Measurements from ENCODE around the gene PROX1.

Gene PROX1

GRCh38 chr1:214003233-214003632 is 15.5 kb downstream of the PROX1 start:
- Histone ChIP-seq H3K27me3 (ENCODE audit: insufficient read depth, low read length) (no peaks in the 10 kb centered on the region), H3K4me1 (ENCODE audit: insufficient read depth, low read length) (no peaks in the 10 kb centered on the region; the same call in 1 of the 2 replicates), H3K9ac (ENCODE audit: low read depth, low read length) (no peak overlapping the region), H3K4me3 (ENCODE audit: low read length) (no peak overlapping the region), H3K27ac (ENCODE audit: low read length) (no peak overlapping the region), H3K9me3 (ENCODE audit: insufficient read depth, low read depth, low read length) (no peaks in the 10 kb centered on the region), H3K36me3 (ENCODE audit: insufficient read depth, low read depth, low read length) (no peaks in the 10 kb centered on the region)

- no peaks in the 10 kb centered on the region for H3K9me3 ChIP-seq (ENCODE audit: insufficient read depth, low read depth, low read length)
- H3K4me1 ChIP-seq (ENCODE audit: insufficient read depth, low read length), result no peaks in the 10 kb centered on the region; the same call in 1 of the 2 replicates
- no peaks in the 10 kb centered on the region for H3K36me3 ChIP-seq (ENCODE audit: insufficient read depth, low read depth, low read length)
- no peaks in the 10 kb centered on the region for H3K27me3 ChIP-seq (ENCODE audit: insufficient read depth, low read length)
- H3K4me3 ChIP-seq (ENCODE audit: low read length), result no peak overlapping the region
- no peak overlapping the region for H3K9ac ChIP-seq (ENCODE audit: low read depth, low read length)
- no peak overlapping the region for H3K27ac ChIP-seq (ENCODE audit: low read length)
Observed at GRCh38 chr1:214004014-214004413, 16.2 kb downstream of the PROX1 start.

- no peaks in the 10 kb centered on the region; the same call in 1 of the 2 replicates for H3K4me1 ChIP-seq (ENCODE audit: insufficient read depth, low read length)
- H3K27me3 ChIP-seq (ENCODE audit: insufficient read depth, low read length), result no peaks in the 10 kb centered on the region
- H3K4me3 ChIP-seq (ENCODE audit: low read length), result no peak overlapping the region
- no peaks in the 10 kb centered on the region for H3K9me3 ChIP-seq (ENCODE audit: insufficient read depth, low read depth, low read length)
- H3K36me3 ChIP-seq (ENCODE audit: insufficient read depth, low read depth, low read length), result no peaks in the 10 kb centered on the region
- H3K27ac ChIP-seq (ENCODE audit: low read length), result no peak overlapping the region
- no peak overlapping the region for H3K9ac ChIP-seq (ENCODE audit: low read depth, low read length)
Observed at GRCh38 chr1:214004795-214005194, 17.0 kb downstream of the PROX1 start.

GRCh38 chr1:214005708-214006107 is 17.9 kb downstream of the PROX1 start:
- H3K9ac ChIP-seq (ENCODE audit: low read depth, low read length), result no peak overlapping the region
- no peak overlapping the region for H3K4me3 ChIP-seq (ENCODE audit: low read length)
- H3K27ac ChIP-seq (ENCODE audit: low read length), result no peak overlapping the region
- H3K27me3 ChIP-seq (ENCODE audit: insufficient read depth, low read length), result no peaks in the 10 kb centered on the region
- H3K9me3 ChIP-seq (ENCODE audit: insufficient read depth, low read depth, low read length), result no peaks in the 10 kb centered on the region
- no peaks in the 10 kb centered on the region for H3K36me3 ChIP-seq (ENCODE audit: insufficient read depth, low read depth, low read length)
- no peaks in the 10 kb centered on the region; the same call in 1 of the 2 replicates for H3K4me1 ChIP-seq (ENCODE audit: insufficient read depth, low read length)

GRCh38 chr1:214006845-214007244 is 19.1 kb downstream of the PROX1 start:
- H3K9me3 ChIP-seq (ENCODE audit: insufficient read depth, low read depth, low read length), result no peaks in the 10 kb centered on the region
- H3K4me1 ChIP-seq (ENCODE audit: insufficient read depth, low read length), result no peaks in the 10 kb centered on the region; the same call in 1 of the 2 replicates
- no peak overlapping the region for H3K27ac ChIP-seq (ENCODE audit: low read length)
- H3K9ac ChIP-seq (ENCODE audit: low read depth, low read length), result no peak overlapping the region
- H3K4me3 ChIP-seq (ENCODE audit: low read length), result no peak overlapping the region
- H3K27me3 ChIP-seq (ENCODE audit: insufficient read depth, low read length), result no peaks in the 10 kb centered on the region
- H3K36me3 ChIP-seq (ENCODE audit: insufficient read depth, low read depth, low read length), result no peaks in the 10 kb centered on the region

GRCh38 chr1:214008347-214008746 is 20.6 kb downstream of the PROX1 start:
- H3K9ac ChIP-seq (ENCODE audit: low read depth, low read length), result no peak overlapping the region
- H3K36me3 ChIP-seq (ENCODE audit: insufficient read depth, low read depth, low read length), result no peaks in the 10 kb centered on the region
- H3K27me3 ChIP-seq (ENCODE audit: insufficient read depth, low read length), result no peaks in the 10 kb centered on the region
- H3K4me1 ChIP-seq (ENCODE audit: insufficient read depth, low read length), result no peaks in the 10 kb centered on the region
- H3K27ac ChIP-seq (ENCODE audit: low read length), result no peak overlapping the region
- no peaks in the 10 kb centered on the region for H3K9me3 ChIP-seq (ENCODE audit: insufficient read depth, low read depth, low read length)
- no peak overlapping the region for H3K4me3 ChIP-seq (ENCODE audit: low read length)

- no peaks in the 10 kb centered on the region for H3K36me3 ChIP-seq (ENCODE audit: insufficient read depth, low read depth, low read length)
- H3K4me1 ChIP-seq (ENCODE audit: insufficient read depth, low read length), result no peaks in the 10 kb centered on the region
- no peaks in the 10 kb centered on the region for H3K9me3 ChIP-seq (ENCODE audit: insufficient read depth, low read depth, low read length)
- no peak overlapping the region for H3K27ac ChIP-seq (ENCODE audit: low read length)
- H3K9ac ChIP-seq (ENCODE audit: low read depth, low read length), result no peak overlapping the region
- no peaks in the 10 kb centered on the region for H3K27me3 ChIP-seq (ENCODE audit: insufficient read depth, low read length)
- no peak overlapping the region for H3K4me3 ChIP-seq (ENCODE audit: low read length)
Observed at GRCh38 chr1:214008791-214009422, 21.1 kb downstream of the PROX1 start.

GRCh38 chr1:214009423-214010196 is 21.8 kb downstream of the PROX1 start:
- no peak overlapping the region for H3K4me3 ChIP-seq (ENCODE audit: low read length)
- H3K36me3 ChIP-seq (ENCODE audit: insufficient read depth, low read depth, low read length), result no peaks in the 10 kb centered on the region
- H3K4me1 ChIP-seq (ENCODE audit: insufficient read depth, low read length), result no peaks in the 10 kb centered on the region
- H3K9me3 ChIP-seq (ENCODE audit: insufficient read depth, low read depth, low read length), result no peaks in the 10 kb centered on the region
- no peaks in the 10 kb centered on the region for H3K27me3 ChIP-seq (ENCODE audit: insufficient read depth, low read length)
- no peak overlapping the region for H3K9ac ChIP-seq (ENCODE audit: low read depth, low read length)
- H3K27ac ChIP-seq (ENCODE audit: low read length), result no peak overlapping the region

- Histone ChIP-seq H3K27ac (ENCODE audit: low read length) (no peak overlapping the region), H3K36me3 (ENCODE audit: insufficient read depth, low read depth, low read length) (no peaks in the 10 kb centered on the region), H3K4me3 (ENCODE audit: low read length) (no peak overlapping the region), H3K9me3 (ENCODE audit: insufficient read depth, low read depth, low read length) (no peaks in the 10 kb centered on the region), H3K27me3 (ENCODE audit: insufficient read depth, low read length) (no peaks in the 10 kb centered on the region), H3K4me1 (ENCODE audit: insufficient read depth, low read length) (no peaks in the 10 kb centered on the region), H3K9ac (ENCODE audit: low read depth, low read length) (no peak overlapping the region)
Observed at GRCh38 chr1:214010197-214010573, 22.4 kb downstream of the PROX1 start.

GRCh38 chr1:214010717-214011116 is 22.9 kb downstream of the PROX1 start:
- Histone ChIP-seq H3K9ac (ENCODE audit: low read depth, low read length) (no peak overlapping the region), H3K4me1 (ENCODE audit: insufficient read depth, low read length) (no peaks in the 10 kb centered on the region), H3K27me3 (ENCODE audit: insufficient read depth, low read length) (no peaks in the 10 kb centered on the region), H3K9me3 (ENCODE audit: insufficient read depth, low read depth, low read length) (no peaks in the 10 kb centered on the region), H3K36me3 (ENCODE audit: insufficient read depth, low read depth, low read length) (no peaks in the 10 kb centered on the region), H3K27ac (ENCODE audit: low read length) (no peak overlapping the region), H3K4me3 (ENCODE audit: low read length) (no peak overlapping the region)

- H3K4me1 ChIP-seq (ENCODE audit: insufficient read depth, low read length), result peaks cover 6% of the 10 kb centered on the region; the same call in 1 of the 2 replicates
- H3K9me3 ChIP-seq (ENCODE audit: insufficient read depth, low read depth, low read length), result no peaks in the 10 kb centered on the region
- no peak overlapping the region for H3K27ac ChIP-seq (ENCODE audit: low read length)
- H3K27me3 ChIP-seq (ENCODE audit: insufficient read depth, low read length), result no peaks in the 10 kb centered on the region
- no peaks in the 10 kb centered on the region for H3K36me3 ChIP-seq (ENCODE audit: insufficient read depth, low read depth, low read length)
- no peak overlapping the region for H3K9ac ChIP-seq (ENCODE audit: low read depth, low read length)
- no peak overlapping the region for H3K4me3 ChIP-seq (ENCODE audit: low read length)
Observed at GRCh38 chr1:214012418-214012817, 24.6 kb downstream of the PROX1 start.

All from iPS-20b (cell line).